NOMO-1 (cell line): ENCODE data around the gene FGF3.
"Not testable (repeated sequence)": the region's sequence is repeated elsewhere in the genome, so short reads cannot be mapped to it uniquely, and the experiment has no call there.

Experiments used
- DNase-seq, 2 experiments: peaks; one replicate each; lab custom pipeline; 2025; ENCODE audit not compliant: unreplicated experiment in 2 of 2; lab: John Stamatoyannopoulos, UW

Gene FGF3

DNA sequence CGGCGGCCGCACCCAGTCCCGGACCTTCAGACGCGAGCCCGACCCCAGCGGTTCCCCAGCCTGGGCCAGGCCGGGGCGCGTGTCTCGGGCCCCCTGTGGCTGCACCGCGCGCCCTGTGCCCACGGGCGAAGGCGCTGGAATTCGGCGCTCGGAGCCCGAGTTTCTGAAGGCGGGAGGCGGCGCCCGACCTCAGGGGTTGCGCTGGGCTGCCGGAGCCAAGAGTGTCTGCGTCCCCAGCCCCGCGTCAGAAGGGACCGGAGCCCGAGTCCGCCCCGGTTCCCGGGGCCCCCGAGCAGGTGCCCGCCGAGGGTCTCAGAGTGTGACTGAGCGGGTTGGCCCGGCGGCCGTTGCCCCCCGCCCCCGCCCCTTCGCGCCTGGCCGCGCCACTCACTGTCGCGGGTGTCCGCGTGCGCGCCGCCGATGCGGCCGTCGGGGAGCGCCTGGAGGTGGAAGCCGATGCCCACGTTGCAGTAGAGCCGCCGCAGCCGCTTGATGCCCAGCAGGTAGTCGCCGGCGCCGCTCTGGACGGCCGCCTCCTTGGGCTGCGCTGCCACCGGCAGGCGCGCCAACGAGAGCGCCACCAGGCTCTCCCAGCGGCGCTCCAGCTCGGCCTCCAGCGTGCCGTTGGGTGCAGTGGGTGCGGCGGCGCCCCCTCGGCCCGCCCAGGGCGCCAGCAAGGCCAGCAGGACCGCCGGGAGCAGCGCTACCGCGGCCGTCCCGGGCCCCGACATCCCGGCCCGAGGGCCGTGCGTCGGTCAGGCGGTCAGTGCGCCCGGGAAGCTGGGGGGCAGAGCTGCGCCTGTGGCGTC is 44.7 kb downstream of the FGF3 start:
- no peak for DNase-seq

DNA sequence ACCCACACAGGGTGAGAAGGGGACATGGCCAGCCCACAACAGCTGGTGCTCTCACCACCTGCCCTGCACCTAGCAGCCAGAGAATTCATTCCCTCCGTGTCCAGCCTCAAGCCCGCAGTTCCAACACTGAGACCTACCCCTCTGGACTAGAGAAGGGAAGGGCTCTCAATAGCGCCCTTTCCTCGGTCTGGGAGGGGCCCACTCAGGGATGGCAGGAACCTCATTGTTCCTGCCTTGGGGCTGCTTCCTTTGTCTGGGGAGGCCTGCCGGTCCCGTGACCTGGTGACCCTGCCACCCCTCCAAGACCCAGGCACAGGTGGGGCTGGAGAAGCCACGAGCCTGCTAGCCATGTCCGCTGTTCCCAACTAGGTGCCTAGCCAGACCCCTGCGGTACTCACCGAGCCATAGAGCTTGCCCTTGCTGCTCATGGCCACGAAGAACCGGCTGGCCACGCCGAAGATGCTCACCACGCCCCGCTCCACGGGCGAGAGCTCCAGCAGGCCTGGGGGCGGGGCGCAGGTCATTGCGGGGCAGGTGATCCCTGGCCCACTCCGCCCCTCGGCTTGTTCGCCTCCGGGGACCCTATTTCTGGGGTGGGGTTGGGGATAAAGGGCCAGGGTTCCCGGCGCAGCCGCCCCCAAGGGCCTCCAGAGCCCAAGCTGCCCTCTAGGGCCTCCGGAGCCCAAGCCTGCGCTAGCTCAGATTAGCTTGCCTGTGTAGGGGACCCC is 45.4 kb downstream of the FGF3 start:
- DNase-seq = no peak

DNA sequence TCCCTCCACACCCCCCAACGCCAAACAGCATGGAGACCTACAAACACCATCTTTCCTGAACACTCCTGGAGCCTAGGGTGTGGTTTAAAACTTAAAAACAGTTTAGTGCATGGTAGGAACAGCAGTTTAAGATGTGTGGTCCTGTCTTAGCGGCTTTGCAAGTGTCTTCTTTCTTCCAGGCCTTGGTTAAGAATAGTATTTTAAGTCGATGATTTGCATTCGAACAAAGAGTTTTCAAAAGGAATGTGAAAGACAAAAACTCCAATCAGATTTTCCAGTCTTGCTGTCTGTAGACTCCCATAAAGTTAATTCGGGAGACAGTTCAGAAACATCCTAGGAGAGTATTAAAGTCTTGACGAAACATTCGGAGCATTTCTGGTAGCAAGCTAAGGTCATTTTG is 47.8 kb downstream of the FGF3 start:
- DNase-seq = no peak

DNA sequence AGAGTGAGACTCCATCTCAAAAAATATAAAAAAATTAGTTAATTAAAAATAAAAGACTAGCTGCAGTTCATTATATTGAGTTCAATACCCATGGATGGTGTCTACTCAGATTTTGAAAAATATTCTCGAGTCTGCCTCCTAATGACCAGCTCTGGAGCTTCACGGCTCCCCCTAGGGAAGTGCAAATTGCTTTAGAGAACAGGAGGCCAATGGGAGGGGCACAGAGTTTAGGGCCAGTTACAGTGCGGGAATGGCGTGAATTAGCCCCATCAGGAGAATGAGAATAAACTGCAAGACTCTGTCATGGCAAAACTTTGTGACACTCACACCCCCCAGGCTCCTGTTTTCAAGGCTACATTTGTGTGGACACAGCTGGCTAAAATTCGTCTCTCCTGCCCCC is 48.7 kb downstream of the FGF3 start:
- DNase-seq = no peak

DNA sequence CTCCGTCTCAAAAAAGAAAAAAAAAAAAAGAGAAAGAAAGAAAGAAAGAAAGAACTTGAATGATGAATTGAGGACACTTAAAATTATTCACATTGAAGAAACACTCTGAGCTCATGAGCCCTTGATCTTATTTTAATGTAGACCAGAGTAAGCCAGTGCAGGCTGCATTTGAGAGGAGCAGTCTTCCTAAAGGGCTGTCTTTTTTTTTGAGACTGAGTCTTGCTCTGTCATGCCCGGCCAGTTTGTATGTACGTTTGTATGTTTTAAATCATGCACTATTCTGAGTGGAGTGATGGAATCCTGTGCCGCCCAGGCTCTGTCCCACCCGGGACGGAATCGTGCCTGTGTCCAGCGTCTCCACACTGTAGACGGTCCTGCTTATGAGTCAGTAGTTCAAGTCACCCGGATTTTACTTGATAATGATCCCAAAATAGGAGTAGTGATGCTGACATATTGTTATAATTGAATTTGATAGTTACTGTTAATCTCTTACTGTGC is 53.7 kb downstream of the FGF3 start:
- no peak for DNase-seq

DNA sequence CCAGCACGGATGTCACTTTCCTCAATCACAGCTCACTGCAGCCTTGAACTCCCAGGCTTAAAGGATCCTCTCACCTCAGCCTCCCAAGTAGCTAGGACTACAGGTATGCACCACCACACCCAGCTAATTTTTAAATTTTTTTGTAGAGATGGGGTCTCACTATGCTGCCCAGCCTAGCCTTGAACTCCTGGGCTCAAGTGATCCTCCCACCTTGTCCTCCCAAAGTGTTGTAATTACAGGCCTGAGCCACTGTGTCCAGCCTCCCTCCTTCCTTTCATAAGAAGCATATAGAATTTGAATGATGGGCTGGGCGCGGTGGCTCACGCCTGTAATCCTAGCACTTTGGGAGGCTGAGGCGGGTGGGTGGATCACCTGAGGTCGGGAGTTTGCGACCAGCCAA is 54.3 kb downstream of the FGF3 start:
- DNase-seq = not testable (repeated sequence)

DNA sequence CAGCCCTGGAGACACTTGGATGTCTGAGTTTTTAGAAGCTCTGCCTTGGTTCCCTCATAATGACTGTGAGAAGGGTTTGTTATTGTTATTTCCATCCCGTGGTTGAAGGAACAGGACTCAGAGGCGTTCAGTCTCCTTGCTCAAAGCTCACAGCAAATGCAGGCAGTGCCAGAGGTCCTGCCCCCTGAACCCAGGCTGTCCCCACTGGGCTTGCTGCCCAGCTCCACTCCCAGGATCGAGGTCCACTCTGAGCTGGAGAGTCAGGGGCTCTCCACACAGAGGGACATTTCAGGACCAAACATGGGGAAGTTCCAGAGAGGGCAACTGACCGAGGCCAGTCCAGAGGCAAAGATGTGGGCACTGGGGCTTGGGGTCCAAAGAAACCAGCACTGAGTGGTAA is 58.9 kb downstream of the FGF3 start:
- DNase-seq = no peak
